NCI-H748 (cell line): ENCODE measurements around the gene ASPG.

ENCODE experiments used
- DNase-seq: peaks from one replicate; lab custom pipeline; 2025; ENCODE audit not compliant: unreplicated experiment; lab: John Stamatoyannopoulos, UW

Gene ASPG

GRCh38 chr14:104073764-104074163 is 11.7 kb upstream of the ASPG start:
- no peak for DNase-seq

GRCh38 chr14:104075530-104076151 is 9.9 kb upstream of the ASPG start:
- DNase-seq: peak; percentile 44

- no peak for DNase-seq
Measured at GRCh38 chr14:104076743-104077142, 8.8 kb upstream of the ASPG start.

GRCh38 chr14:104078031-104078455 is 7.5 kb upstream of the ASPG start:
- peak; percentile 94 for DNase-seq

GRCh38 chr14:104080376-104081260 is 4.9 kb upstream of the ASPG start:
- DNase-seq: no peak

- DNase-seq: peak; percentile 88
Measured at GRCh38 chr14:104081261-104081835, 4.2 kb upstream of the ASPG start.

- DNase-seq: no peak
Measured at GRCh38 chr14:104081951-104082464, 3.5 kb upstream of the ASPG start.

- DNase-seq: no peak
Measured at GRCh38 chr14:104082807-104083206, 2.7 kb upstream of the ASPG start.

GRCh38 chr14:104084251-104085002 is 1.1 kb upstream of the ASPG start:
- DNase-seq: no peak

- DNase-seq: no peak
Measured at GRCh38 chr14:104085889-104086201, 345 bp downstream of the ASPG start.

- no peak for DNase-seq
Measured at GRCh38 chr14:104086210-104086660, 735 bp downstream of the ASPG start.

- no peak for DNase-seq
Measured at GRCh38 chr14:104086661-104087461, 1.4 kb downstream of the ASPG start.

GRCh38 chr14:104087505-104087904 is 2.0 kb downstream of the ASPG start:
- no peak for DNase-seq

- DNase-seq: no peak
Measured at GRCh38 chr14:104087981-104088850, 2.7 kb downstream of the ASPG start.

- no peak for DNase-seq
Measured at GRCh38 chr14:104090071-104090748, 4.7 kb downstream of the ASPG start.

GRCh38 chr14:104091061-104091926 is 5.8 kb downstream of the ASPG start:
- DNase-seq: peak; percentile 15

- no peak for DNase-seq
Measured at GRCh38 chr14:104091927-104092771, 6.6 kb downstream of the ASPG start.
